MM.1S (cell line): ENCODE data around the gene POMGNT2.
A peak's percentile ranks its signal among the peaks of the same experiment; 100 is the strongest.
"Not testable (repeated sequence)": the region's sequence is repeated elsewhere in the genome, so short reads cannot be mapped to it uniquely, and the experiment has no call there.

Experiments used
- DNase-seq: peaks from one replicate; pipeline ENCODE4 v3.0.0-alpha.2; 2015
- H2AFZ ChIP-seq: fragments of 300-600 bp; sonication (generic); 2 replicates; pipeline ENCODE4 v1.6.0; 2016; ENCODE audit warnings: antibody characterized with exemption, low read length
- H3F3A ChIP-seq: fragments of 300-600 bp; sonication (generic); 2 replicates; pipeline ENCODE4 v1.6.1; 2016; ENCODE audit warnings: mild to moderate bottlenecking, antibody characterized with exemption, low read length, moderate library complexity, mixed read lengths; ENCODE audit not compliant: insufficient read depth
- H3K27ac ChIP-seq: fragments of 300-600 bp; sonication (generic); 2 replicates; pipeline ENCODE4 v1.5.1; 2016; ENCODE audit warnings: mild to moderate bottlenecking, low read length
- H3K27me3 ChIP-seq: fragments of 300-600 bp; sonication (generic); replicated peaks from 2 replicates; pipeline ENCODE4 v1.6.0; 2016; ENCODE audit warnings: low read length; ENCODE audit not compliant: insufficient read depth
- H3K36me3 ChIP-seq: fragments of 300-600 bp; sonication (generic); replicated peaks from 2 replicates; pipeline ENCODE4 v1.6.1; 2016; ENCODE audit warnings: mild to moderate bottlenecking, low read length, mixed read lengths; ENCODE audit not compliant: insufficient read depth
- H3K4me1 ChIP-seq: fragments of 300-600 bp; sonication (generic); 2 replicates; pipeline ENCODE4 v1.6.1; 2016; ENCODE audit warnings: low read length, mixed read lengths
- H3K4me2 ChIP-seq: fragments of 300-600 bp; sonication (generic); 2 replicates; pipeline ENCODE4 v1.6.0; 2016; ENCODE audit warnings: low read depth, low read length
- H3K4me3 ChIP-seq: fragments of 300-600 bp; sonication (generic); 2 replicates; pipeline ENCODE4 v1.5.1; 2016; ENCODE audit warnings: low read length, mixed read lengths
- H3K79me2 ChIP-seq: fragments of 300-600 bp; sonication (generic); 2 replicates; pipeline ENCODE4 v1.6.1; 2016; ENCODE audit warnings: mixed run types, low read length, mixed read lengths
- H3K9ac ChIP-seq: fragments of 300-600 bp; sonication (generic); 2 replicates; pipeline ENCODE4 v1.6.1; 2016; ENCODE audit warnings: low read length, mixed read lengths
- H3K9me2 ChIP-seq: fragments of 300-600 bp; sonication (generic); replicated peaks from 2 replicates; pipeline ENCODE4 v1.6.1; 2016; ENCODE audit warnings: mild to moderate bottlenecking, low read length, mixed read lengths; ENCODE audit not compliant: insufficient read depth
- H3K9me3 ChIP-seq: fragments of 300-600 bp; sonication (generic); replicated peaks from 2 replicates; pipeline ENCODE4 v1.6.1; 2016; ENCODE audit warnings: mild to moderate bottlenecking, low read length, mixed read lengths; ENCODE audit not compliant: insufficient read depth
- H4K20me1 ChIP-seq: fragments of 300-600 bp; sonication (generic); 2 replicates; pipeline ENCODE4 v1.6.1; 2016; ENCODE audit warnings: mild to moderate bottlenecking, low read length, moderate library complexity, mixed read lengths; ENCODE audit not compliant: insufficient read depth
- CTCF ChIP-seq: fragments of 300-600 bp; sonication (generic); IDR thresholded peaks from 2 replicates; pipeline ENCODE4 v1.5.1; 2016; ENCODE audit warnings: antibody characterized with exemption, low read length, mixed read lengths
- EZH2 ChIP-seq: fragments of 300-600 bp; sonication (generic); optimal IDR thresholded peaks from 2 replicates; pipeline ENCODE3; 2017; ENCODE audit warnings: low read depth, mild to moderate bottlenecking, antibody characterized with exemption, low read length, mixed read lengths
- EZH2phosphoT487 ChIP-seq: fragments of 300-600 bp; sonication (generic); IDR thresholded peaks from 2 replicates; pipeline ENCODE4 v1.6.1; 2018; ENCODE audit warnings: antibody characterized with exemption, low read length

The POMGNT2 gene

GRCh38 chr3:43071313-43071893 lies 34.5 kb downstream of the POMGNT2 start:
- no peaks in the 10 kb centered on the region for H3K36me3 ChIP-seq
- no peaks in the 10 kb centered on the region for H3K4me1 ChIP-seq
- no peak overlapping the region for H3K9ac ChIP-seq
- no peak for DNase-seq
- H3K4me2 ChIP-seq: no peak overlapping the region
- no peak for TF ChIP-seq EZH2phosphoT487
- peak; percentile 40 for TF ChIP-seq CTCF
- H2AFZ ChIP-seq: no peak overlapping the region
- no peaks in the 10 kb centered on the region for H3K9me3 ChIP-seq
- no peaks in the 10 kb centered on the region for H4K20me1 ChIP-seq
- no peaks in the 10 kb centered on the region for H3F3A ChIP-seq
- no peak overlapping the region for H3K27ac ChIP-seq
- H3K4me3 ChIP-seq: no peak overlapping the region
- H3K27me3 ChIP-seq: no peaks in the 10 kb centered on the region
- no peaks in the 10 kb centered on the region for H3K9me2 ChIP-seq
- H3K79me2 ChIP-seq: no peaks in the 10 kb centered on the region

GRCh38 chr3:43070670-43071069 lies 35.2 kb downstream of the POMGNT2 start:
- not testable (repeated sequence) for H3K9me3 ChIP-seq, H3K4me2 ChIP-seq, H3K4me3 ChIP-seq, H2AFZ ChIP-seq, H3K27ac ChIP-seq, H3K9ac ChIP-seq, H3K9me2 ChIP-seq, H3K27me3 ChIP-seq, DNase-seq, H4K20me1 ChIP-seq, H3K36me3 ChIP-seq, H3K4me1 ChIP-seq, H3F3A ChIP-seq, H3K79me2 ChIP-seq

GRCh38 chr3:43063114-43063513 lies 42.8 kb downstream of the POMGNT2 start:
- Histone ChIP-seq H4K20me1 (no peaks in the 10 kb centered on the region), H3K4me2 (no peak overlapping the region), H3K4me1 (no peaks in the 10 kb centered on the region), H3K27me3 (no peaks in the 10 kb centered on the region), H3K36me3 (no peaks in the 10 kb centered on the region), H3K9ac (no peak overlapping the region), H3K79me2 (no peaks in the 10 kb centered on the region), H3K4me3 (no peak overlapping the region), H3K27ac (no peak overlapping the region), H3K9me3 (no peaks in the 10 kb centered on the region), H3F3A (no peaks in the 10 kb centered on the region), H3K9me2 (no peaks in the 10 kb centered on the region), H2AFZ (no peak overlapping the region)
- no peak for DNase-seq
- TF ChIP-seq EZH2: no peak
- no peak for TF ChIP-seq EZH2phosphoT487
- no peak for TF ChIP-seq CTCF

GRCh38 chr3:43062564-43063040 lies 43.3 kb downstream of the POMGNT2 start:
- Histone ChIP-seq H3K79me2 (no peaks in the 10 kb centered on the region), H3F3A (no peaks in the 10 kb centered on the region), H3K9me3 (no peaks in the 10 kb centered on the region), H3K27ac (no peak overlapping the region), H3K36me3 (no peaks in the 10 kb centered on the region), H3K9ac (no peak overlapping the region), H3K4me3 (no peak overlapping the region), H4K20me1 (no peaks in the 10 kb centered on the region), H3K9me2 (no peaks in the 10 kb centered on the region), H3K4me2 (no peak overlapping the region), H3K4me1 (no peaks in the 10 kb centered on the region), H2AFZ (no peak overlapping the region), H3K27me3 (no peaks in the 10 kb centered on the region)
- DNase-seq: no peak
- TF ChIP-seq CTCF: no peak
- TF ChIP-seq EZH2: no peak
- TF ChIP-seq EZH2phosphoT487: no peak
